GM19351 (cell line): ENCODE data around the gene ELMO2.
A peak's percentile ranks its signal among the peaks of the same experiment; 100 is the strongest.

ENCODE experiments used
- ATAC-seq: cut with Tn5 transposase; IDR thresholded peaks from one replicate; pipeline ENCODE4 v1.9.1; 2021; ENCODE audit warnings: mild to moderate bottlenecking, moderate library complexity; ENCODE audit not compliant: unreplicated experiment

ELMO2 gene

DNA sequence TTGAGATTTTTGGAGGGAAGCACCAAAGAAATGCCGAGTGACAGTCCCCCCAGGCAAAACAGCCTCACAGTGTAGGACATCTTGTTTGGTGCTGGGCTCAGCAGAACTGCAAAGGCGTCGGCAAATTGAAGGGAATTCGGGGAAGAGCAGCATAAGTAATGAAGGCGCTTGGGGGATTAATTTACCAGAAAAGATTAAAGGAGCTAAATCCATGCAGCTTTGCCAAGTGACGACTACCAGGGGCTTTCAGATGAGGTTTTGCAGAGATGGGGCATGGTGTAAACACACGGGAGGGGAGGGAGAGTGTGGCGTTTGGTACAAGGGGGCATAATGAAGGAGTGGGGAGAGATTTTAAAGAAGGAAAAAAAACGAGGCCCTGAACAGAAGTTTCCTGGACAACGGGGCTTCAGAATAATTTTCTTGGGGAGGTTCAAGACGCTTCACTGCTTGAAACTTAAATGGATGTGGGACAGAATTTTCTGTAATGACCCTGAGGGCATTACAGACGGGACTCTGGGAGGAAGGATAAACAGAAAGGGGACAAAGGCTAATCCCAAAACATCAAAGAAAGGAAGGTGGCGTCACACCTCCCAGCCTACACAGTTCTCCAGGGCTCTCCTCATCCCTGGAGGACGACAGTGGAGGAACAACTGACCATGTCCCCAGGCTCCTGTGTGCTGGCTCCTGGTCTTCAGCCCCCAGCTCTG, 52.8 kb downstream of the ELMO2 start:
- ATAC-seq: no peak

DNA sequence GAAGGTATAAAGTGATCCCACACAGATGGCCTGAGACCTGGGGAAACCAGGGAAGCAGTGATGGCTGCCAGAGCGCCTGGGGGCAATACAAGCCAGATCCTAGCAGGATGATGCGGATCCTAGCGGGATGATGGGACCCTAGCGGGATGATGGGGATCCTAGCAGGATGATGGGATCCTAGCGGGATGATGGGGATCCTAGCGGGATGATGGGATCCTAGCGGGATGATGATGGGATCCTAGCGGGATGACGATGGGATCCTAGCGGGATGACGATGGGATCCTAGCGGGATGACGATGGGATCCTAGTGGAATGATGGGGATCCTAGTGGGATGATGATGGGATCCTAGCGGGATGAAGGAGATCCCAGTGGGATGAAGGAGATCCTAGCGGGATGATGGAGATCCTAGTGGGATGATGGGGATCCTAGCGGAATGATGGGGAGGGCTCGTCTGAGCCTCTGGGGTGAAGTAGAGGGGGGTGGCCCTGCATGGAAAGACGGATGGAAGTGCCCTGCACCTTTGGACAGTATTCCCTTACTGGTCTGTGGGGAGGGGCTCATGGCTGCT, 54.0 kb downstream of the ELMO2 start:
- ATAC-seq: no peak

DNA sequence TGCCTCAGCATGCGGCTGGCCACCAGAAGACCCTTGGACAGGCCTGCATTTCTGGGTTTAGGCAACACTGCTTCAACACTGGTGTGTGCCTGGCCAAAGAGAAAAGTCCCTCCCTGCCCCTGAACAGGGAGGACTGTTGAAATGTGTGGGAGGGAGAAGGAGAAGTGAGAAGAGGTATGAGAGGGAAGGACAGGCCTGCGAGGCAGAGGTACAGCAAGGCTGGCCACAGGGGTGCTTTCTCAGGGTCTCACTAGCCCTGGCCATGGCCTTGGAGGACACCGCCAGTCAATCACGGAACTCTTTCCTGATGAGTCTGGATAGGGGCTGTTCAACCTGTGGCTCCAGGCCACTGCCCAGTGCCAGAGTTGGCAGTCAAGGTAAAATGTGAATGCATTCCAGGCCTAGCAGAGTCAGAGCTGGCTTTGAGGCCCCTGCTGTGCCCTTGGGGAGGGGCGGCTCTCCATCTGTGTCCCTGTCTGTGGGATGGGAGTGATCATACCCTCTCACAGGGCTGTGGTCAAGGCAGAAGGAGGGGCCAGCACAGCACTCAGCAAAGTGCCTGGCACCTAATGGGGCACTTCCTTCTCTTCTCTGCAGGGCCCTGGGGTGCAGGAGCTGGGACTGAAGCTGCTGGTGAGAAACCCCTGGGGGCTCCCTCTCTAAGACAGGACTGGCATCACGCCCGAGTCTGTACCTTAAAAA, 54.9 kb downstream of the ELMO2 start:
- peak; percentile 38 for ATAC-seq

DNA sequence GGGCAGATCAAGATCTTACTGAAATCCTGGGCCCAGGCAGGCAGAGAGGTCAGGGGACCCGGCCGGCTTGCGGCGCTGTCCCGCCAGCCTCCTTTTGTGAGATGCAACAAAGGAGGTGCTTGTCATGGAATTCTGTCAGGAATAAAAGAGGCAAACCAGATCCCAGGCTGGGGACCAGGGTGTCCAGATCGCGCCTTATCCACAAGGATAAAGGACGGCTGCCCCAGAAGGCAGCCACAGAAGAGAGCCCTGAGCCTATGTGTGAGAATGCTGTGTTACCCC, 55.5 kb downstream of the ELMO2 start:
- no peak for ATAC-seq

DNA sequence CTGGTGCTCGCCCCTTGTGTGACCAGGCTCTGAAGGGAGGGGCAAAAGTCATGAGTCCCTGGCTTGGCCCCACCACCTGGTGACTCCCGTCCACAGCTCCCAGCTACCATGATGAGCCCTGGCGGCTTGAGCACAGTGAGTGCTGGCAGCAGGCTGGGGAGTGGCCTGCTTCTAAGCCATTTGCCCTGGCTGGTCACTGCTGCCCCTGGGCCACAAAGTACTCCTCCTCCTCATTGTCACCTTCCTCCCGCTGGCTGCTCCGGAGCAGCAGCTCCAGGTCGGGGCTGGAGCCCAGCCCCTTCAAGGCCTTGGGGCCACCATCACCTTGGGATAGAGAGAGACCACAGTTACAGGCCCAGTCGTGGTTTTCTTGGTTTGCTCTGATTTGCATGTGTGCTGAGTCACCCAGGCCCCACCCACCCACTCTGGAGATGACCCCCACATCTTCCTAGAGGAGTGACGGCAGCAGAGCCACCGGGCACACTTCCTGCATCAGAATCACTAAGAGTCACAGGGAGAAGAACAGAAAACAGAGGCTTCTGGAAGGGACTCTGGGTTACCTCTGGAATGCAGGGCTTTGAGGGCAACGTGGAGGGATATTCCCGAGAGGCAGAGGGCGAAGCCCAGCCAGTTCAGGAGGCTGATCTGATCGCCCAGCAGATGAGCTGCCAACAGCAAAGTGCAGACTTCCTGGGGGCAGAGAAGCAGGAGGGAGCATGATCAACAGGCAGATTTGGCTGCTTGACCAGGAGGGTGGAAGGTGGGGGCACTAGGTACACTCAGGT, 56.0 kb downstream of the ELMO2 start:
- peak; percentile 62 for ATAC-seq

DNA sequence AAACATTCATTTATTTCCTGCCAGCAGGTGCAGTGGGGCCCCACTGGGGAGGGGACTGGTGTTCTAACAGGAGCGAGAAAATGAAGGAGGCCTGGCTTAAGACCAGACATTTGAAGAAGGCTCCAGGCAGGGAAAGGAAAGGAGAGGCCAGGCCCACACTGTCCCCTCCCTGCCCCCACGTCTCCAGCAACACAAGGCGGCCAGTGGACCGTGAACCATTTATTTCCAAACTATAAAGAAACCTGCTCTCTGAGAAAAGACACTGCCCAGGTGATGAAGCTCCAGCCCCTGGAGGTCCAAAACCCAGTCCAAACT, 56.7 kb downstream of the ELMO2 start:
- no peak for ATAC-seq

DNA sequence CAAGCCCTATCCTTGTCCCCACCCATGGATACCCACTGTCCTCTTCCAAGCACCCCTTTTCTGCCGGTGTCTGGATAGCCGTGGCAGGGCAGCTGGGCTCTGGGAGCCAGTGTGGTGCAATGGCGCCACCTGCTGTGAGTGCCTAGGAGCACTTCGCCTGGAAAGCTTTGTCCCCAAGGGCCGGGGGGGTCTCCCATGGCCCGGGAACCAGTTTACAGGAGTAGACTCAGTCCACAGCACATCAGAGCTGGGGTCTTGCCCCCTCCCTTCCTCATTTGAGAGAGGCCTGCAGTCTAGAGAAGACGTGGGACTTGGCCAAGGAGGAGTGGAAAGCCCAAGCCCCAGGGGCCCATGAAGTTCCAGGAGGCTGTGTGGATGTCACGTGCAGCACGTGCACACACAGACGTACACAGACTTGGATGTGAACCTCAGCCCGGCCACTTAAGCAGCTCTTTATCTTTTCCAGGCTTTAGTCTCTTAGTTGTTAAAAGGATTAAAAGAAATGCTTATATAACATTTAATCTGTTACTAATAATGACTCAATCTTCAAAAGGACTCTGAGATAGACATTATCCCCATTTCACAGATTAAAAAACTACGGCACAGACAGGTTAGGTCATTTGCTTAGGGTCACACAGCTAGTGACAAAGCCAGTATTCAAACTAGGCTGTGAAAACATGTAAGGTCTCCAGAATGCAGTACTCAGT, 57.2 kb downstream of the ELMO2 start:
- no peak for ATAC-seq

DNA sequence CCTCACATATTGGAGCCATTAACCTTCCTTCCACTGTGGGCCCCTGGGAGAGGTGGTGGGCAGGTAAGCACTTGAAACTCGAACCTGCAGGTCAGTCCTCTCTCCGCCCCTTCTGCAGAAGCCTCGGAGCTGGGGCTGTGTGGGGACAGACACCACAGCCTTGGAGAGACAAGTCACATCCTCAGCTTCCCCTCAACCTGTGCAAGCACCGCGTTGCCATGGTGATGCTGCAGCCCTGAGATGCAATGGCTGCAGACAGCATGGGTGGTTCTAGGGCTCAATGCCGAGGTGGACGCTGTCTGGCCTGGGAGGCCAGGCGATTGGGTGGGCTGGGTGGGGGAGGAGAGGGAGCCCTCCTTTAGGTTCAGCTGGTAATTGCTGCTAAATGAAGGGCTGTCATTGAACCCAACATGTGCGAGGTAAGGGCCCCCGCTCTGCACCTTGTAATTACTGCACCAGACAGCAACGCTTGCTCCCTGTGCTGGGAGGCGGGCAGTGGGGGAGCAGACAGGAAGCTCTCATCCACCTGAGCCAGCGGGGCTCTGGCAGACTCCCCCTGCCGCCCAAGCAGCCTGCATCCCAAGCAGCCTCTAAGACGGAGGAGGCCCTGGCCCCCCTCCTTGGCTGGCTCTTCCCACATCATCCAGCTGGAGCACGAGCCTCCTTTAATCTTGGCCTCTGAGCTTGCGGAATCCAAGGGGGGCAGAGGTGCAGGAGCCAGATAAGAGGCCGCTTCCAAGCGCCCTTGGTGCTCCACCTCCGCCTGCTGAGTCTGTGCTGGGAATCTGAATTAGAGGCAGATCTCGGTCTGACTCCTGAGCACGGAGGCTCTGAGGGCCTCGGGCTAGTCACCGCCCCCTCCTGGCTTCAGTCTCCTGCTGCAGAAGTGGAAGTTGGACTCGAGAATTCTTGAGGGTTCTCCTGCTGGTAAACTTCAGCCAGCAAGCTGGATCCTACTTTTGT, 58.3 kb downstream of the ELMO2 start:
- ATAC-seq: no peak

DNA sequence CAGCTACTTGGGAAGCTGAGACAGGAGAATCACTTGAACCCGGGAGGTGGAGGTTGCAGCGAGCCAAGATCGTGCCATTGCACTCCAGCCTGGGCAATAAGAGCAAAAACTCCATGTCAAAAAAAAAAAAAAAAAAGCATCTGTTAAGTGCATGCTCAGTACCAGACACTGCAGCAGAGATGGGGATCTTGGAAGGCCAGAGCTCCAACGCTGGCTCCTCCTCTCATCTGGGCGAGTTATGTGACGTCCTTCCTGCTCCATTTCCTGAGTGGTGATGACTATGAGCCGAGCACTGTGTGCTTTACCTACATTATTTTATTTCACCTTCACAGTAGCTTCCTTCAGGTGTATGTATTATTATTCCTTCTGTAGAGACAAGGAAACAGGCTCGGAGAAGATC, 59.6 kb downstream of the ELMO2 start:
- ATAC-seq: no peak

DNA sequence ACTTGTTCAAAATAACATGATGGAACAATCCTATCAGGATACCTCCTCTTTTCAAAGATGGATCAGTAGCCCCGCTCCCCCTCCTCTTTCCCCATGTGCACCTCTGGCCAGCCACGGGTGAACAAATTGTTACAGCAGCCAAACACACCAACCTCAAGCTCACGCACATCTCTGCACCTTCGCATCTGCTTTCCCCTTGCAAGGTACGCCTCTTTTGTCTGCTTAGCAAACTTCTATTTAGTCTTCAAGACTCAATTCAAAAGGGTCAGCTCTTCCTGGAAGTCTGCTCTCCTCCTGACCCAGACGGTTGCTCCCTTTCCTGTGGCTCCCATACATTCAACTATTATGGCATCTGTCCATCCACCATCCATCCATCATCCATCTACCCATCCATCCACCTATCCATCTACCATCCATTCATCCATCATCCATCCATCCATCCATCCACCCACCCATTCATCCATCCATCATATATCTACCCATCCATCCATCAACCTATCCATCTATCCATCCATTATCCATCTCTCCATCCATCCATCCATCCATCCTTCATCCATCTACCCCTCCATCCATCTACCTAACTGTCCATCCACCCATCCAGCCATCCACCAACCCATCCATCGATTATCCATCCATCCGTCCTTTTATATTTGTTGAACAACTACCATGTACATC, 61.8 kb downstream of the ELMO2 start:
- no peak for ATAC-seq

DNA sequence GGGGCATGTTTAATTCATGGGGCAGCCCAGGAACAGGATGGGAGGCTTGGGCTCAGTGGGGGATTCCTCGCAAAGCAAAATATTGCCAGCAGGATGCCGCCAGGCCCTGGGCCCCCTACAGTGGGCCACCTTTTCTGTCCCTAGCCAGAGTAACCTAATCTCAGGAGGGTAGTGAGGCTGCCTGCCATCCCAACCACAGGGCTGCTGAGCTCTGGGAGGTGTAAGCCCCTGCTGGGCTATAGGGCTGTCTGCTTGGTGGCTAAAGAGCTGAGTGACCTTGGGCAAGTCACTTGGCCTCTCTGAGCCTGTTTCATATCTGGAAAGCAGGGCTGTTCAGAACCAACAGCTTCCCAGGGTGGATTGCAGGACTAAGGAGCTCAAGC, 62.4 kb downstream of the ELMO2 start:
- ATAC-seq: no peak

DNA sequence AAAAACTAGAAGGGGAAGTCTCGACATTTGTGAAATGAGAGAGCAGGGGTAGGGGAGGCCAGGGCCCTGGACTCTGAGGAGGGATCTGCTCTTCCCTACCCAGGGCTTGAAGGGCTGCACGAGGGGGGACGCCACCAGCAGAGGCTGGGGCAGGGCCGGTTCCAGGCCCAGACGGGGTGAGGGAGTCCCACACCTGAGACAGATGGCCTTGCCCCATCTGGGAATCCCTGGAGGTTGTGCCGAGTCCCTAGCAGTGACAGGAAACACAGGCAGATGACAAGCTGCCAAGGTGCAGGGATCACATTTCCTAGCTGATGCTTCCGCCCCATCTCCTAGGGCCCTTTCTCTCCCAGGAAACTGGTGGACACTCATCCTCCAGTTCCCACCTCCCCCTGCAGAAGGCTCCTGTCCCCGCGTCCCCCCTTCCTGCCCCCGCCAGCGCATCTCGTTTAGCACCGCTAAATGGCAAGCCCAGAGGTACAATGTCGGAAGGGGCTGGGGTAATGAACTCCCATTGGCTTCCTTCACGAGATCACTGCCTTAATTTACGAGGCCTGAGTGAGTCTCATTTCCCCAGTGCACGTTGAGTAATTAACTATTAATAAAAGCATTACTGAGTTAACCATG, 63.0 kb downstream of the ELMO2 start:
- ATAC-seq: no peak

DNA sequence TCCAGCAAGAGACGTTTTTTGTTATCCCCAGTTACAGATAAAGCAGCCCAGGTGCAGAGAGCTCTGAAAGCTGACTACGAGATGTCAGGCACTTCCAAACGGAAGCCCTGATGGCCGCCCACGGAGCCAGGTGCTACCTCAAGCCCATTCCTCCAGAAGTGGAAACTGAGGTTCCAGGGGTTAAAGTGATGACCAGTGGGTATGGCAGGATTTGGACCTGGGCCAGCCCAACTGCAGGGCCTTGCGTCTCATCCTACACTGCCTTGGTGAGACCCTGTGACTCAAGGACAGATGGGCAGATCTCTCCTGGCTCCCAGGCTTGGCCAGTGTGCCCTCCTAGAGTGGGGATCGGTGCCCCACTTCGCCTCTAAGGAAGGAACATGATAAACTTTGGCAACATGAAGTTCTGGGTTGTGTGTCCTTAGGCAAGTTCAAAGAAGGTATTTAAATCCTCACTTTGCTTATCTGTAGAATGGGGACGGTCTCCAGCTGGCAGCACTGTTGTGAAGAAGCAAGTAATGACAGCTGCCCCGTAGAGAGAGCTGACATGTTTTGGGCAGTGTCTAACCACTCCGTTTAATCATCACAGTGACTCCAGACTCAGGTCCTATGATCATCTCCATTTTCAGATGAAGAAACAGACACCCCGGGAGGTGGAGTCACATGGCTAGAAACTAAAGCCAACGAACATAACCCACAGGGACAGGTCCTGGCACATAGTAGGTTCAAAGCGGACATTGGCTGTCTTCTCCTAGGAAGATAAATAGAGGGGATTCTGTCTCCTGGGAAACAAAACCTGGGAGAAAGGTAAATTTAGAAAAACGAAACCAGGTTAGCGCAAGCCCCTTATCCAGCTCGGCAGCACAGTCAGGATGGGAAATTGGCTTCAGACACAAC, 63.7 kb downstream of the ELMO2 start:
- no peak for ATAC-seq

DNA sequence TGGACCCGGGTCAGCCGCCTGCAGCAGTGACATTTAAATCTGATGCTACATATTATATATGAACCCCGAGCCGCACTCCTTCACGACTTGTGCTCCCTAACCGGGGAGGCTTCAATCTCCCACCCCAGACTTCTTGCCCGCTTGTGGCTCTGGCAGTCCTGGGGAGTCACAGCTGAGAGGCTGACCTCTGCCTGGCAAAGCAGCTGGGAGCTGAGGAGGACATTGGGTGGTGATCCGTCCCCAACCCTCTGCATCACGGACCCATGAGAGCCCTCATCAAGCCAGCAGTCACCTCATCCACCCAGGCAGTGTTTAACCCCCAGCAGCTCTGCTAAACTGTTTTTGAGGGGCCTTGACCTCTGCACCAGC, 64.4 kb downstream of the ELMO2 start:
- ATAC-seq: no peak

DNA sequence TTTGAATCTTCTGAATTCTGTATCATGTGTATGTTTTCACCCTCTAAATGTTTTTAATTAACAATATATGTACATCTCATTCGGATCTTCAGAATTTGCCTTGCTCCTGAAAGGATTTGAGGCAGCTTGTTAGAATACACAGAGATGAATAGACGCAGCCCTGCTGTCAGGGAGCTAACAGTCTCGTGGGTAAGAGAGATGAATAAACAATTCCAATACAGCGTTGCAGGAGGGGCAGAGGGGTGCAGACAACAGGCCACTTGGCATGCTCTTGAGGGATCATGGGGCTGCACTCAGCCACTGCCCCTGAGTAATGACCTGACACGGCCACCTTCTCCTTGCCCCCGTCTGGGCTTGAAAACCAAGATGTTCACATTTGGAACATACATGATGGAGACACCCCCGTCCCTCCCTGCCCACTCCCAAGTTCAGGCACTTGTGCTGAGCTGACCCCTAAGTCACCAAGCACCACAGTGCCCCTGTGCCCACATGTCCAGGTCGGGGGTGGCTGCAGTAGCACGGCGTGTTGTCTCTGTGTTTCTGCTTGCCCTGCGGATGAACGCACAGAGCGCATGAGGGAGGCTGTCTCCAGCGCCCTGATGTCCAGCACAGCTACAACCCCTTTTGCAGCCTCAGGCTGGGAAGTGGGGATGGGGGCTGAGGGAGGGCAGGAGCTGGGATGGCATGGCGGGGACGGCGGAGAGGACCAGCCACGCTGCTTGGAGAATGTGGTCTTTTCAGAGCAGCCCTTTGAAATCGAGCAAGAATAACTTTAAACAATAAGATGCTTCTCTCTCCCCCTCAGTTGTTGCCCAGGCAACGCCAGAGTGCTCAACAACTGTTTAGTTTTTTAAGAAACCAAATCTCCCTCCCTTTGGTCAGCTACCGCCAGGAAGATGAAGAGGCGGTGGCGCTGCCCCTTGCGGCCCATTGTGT, 65.1 kb downstream of the ELMO2 start:
- ATAC-seq: no peak

DNA sequence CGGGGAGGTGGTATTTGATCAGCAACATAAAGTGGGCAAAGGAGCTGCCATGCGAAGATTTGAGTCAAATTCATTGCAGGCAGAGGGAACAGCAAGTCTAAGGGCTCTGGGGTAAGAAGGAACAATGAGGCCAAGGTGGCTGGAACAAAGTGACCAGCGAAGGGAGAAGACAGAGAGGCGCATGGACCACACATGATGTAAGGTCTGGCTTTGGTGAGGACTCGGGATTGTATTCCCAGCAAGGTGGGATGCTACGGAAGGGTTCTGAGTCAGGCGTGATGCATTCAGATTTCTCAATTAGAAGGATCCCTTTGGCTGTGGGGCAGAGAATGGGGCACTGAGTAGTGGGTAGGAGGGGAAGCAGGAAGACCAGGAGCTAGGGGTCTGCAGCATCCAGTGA, 67.4 kb downstream of the ELMO2 start:
- no peak for ATAC-seq

DNA sequence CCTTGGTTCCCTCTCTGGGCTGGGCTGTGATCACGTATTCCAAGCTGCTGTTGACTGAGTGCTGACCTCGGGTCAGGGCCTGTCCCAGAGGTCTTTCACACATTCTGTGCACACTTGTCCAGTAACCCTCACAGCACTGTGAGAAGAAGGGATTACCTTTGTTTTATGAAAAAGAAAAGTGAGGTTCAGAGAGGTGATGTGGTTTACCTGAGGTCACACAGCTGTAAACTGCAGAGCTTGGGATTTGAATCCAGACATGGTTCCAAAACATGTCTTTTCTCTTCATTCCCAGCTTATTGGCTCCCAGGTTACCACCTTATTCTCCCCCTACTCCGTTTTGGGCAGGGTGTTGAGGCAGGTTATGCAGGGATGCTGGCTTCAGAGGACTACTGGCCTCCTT, 69.7 kb downstream of the ELMO2 start:
- ATAC-seq: no peak
